Muscle of arm (tissue), 12 donors: Measurements from ENCODE around the gene CYTH1. TPM values are rescaled to one million over a fixed set of nuclear protein-coding genes. Genes with fewer than 3 reads are reported as not detected.
A peak's percentile ranks its signal among the peaks of the same experiment; 100 is the strongest.
"Not testable (repeated sequence)": the region's sequence is repeated elsewhere in the genome, so short reads cannot be mapped to it uniquely, and the experiment has no call there.

Experiments used
- DNase-seq: peaks from one replicate; pipeline ENCODE4 v3.0.0-alpha.2; 2013
- polyA plus RNA-seq, 12 donors: library from polyadenylated mRNA; unstranded; fragments of 120-200 nt; gene quantifications; one replicate each; pipeline ENCODE4 v1.2.1, GENCODE V29; 2013; ENCODE audit not compliant: insufficient read length in 12 of 12

The CYTH1 gene
- polyA plus RNA-seq, 12 donors: 18.7 to 48.9 (median 24.0) TPM; not detected in 1

DNA sequence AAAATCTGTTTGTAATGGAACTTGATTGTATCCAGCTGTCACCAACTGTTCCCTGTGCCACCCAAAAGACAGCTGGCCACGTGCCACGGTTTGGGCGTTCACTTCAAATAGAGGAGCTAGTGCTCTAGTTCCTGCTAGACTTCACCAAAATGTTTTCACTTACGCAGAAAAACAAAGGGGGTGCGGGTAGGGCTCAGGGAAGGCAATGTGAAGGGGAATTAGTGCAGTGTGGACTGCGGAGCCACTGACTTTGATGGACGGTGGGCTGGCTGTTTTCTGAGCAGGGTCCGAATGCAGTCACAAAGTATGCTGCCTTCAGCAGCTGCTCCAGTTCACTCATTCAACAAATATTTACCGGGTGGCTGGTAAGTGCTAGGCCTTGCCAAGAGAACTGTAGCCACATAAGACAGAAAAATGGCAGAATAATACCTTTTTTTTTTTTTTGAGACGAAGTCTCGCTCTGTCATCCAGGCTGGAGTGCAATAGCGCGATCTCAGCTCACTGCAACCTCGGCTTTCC lies 7.6 kb upstream of the CYTH1 start:
- peak; percentile 53 for DNase-seq

DNA sequence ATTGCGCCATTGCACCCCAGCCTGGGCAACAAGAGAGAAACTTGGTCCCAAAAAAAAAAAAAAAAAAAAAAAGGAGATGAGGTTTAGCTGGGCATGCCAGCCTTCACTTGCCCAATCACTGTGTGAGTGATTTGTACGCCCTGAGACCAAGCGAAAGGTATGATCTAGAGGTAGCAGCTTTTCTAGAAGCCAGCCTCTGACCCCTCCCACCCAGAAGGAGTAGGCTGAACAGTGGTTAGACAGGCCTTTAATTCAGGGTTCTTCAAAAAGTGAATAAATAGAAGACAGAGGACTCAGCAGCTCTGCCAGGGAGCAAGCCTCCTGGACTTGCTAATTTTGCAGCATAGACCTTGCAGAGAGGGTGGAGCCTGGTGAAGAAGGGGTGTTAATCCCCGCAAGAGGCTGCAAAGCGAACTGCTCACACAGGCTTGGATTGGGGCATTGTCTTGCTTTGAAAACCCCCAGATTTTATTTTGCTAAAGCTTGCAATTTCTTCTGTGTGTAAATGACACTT lies 7.1 kb upstream of the CYTH1 start:
- DNase-seq: no peak

- no peak for DNase-seq
Measured at GRCh38 chr17:78788451-78788850, 6.4 kb upstream of the CYTH1 start.

DNA sequence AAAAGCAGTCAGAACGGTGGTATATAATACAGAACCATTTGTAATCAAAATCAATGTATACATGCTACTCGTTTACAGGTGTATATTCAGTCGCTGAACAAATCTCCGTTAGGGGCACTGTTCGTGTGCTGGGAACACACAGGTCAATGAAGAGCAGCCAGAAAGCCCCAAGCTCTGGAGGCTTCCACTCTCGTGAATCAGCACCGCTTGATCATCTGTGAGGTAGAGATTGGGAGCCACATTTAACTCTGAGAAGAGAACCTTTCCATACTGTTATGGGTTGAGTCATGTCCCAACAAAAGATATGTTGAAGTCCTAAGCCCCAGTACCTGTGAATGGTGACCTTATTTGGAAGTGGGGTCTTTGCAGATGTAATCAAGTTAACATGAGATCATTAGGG lies 5.4 kb upstream of the CYTH1 start:
- DNase-seq: no peak

DNA sequence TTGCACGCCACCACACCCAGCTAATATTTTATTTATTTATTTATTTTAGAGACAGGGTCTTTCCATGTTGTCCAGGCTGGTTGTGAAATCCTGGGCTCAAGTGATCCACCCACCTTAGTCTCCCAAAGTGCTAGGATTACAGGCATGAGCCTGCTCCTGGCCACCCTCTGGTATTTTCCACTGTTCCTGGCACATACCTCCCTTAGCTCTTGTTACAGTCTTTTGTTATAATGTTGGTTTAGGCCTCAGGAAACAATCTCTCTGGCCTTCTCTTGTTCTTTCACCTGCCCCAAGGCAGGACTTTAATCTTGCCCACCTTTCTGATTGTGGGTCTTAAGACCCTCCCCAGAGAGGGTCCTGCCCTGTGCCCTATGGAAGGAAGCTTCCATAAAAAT lies 3.6 kb upstream of the CYTH1 start:
- no peak for DNase-seq

- no peak for DNase-seq
Measured at GRCh38 chr17:78785011-78785662, 3.1 kb upstream of the CYTH1 start.

DNA sequence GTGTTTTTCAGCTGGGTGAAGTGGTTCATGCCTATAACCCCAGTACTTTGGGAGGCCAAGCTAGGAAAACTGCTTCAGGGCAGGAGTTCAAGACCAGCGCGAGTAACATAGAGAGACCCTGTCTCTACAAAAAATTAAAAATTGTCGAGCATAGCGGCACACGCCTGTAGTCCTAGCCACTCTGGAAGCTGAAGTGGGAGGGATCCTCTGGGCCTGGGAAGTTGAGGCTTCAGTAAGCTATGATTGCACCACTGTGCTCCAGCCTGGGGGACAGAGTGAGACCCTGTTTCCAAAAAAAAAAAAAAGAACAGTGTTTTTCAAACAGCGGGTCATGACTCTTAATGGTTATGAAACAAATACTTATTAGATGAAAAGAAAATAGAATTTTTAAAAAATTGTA lies 2.3 kb upstream of the CYTH1 start:
- DNase-seq: no peak

DNA sequence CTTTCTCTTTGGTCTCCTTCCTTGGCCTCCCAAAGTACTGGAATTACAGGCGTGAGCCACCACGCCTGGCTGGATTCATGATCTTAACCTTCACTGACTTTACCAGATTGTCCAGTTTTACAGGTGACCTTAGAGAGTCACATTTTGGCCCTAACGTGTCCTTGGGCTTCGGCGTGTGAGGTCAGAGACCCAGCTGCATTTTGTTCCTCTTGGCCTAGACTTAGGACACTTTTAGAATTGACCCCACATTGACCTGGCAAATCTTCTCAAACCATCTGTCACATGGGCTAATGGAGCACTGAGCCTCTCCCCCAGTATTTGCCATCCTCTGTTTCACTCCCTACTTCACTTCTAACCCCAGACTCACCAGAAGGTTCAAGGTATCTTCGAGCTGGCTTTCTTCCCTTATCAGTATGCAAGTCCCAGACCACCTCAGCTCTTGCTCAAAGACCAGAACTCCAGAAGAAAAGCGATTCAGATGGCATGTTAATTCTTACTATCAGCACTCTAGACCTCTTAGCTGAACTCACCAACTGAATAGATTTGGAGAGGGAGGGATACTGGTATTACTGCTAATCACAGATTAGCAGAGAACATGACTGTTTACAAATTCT lies 1.7 kb upstream of the CYTH1 start:
- no peak for DNase-seq

- DNase-seq: no peak
Measured at GRCh38 chr17:78781104-78781892, 775 bp downstream of the CYTH1 start.

GRCh38 chr17:78780335-78780734 lies 1.7 kb downstream of the CYTH1 start:
- no peak for DNase-seq

DNA sequence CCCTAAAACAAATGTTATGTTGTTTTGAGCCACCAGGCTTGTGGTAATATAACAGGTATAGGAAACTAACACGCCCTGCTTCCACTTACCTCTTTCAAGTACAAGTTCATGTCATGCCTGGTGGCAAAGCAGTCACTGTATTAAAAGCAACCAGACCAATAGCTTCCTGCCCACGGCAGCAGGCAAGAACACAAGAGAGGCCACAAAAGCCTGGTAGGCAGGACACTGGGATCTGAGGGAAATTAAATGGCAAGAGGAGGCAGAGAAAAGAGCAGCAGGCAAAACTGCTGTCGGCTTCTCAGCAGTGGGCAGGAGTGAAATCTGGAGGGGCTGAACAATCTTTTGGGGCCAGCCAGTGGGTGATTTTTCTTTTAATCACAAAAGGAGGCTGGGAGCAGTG lies 2.2 kb downstream of the CYTH1 start:
- no peak for DNase-seq

DNA sequence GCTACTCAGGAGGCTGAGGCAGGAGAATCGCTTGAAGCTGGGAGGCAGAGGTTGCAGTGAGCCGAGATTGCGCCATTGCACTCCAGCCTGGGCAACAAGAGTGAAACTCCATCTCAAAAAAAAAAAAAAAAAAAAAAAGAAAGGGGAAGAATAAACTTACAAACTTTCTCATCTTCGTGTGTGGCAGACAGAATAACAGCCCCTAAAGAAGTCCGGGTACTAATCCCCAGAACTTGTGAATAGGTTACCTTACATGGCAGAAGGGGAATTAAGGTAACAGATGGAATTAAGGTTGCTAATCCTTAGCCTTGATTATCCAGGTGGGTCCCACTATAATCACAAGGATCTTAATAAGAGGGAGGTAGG lies 2.8 kb downstream of the CYTH1 start:
- not testable (repeated sequence) for DNase-seq

- no peak for DNase-seq
Measured at GRCh38 chr17:78777881-78778280, 4.2 kb downstream of the CYTH1 start.

DNA sequence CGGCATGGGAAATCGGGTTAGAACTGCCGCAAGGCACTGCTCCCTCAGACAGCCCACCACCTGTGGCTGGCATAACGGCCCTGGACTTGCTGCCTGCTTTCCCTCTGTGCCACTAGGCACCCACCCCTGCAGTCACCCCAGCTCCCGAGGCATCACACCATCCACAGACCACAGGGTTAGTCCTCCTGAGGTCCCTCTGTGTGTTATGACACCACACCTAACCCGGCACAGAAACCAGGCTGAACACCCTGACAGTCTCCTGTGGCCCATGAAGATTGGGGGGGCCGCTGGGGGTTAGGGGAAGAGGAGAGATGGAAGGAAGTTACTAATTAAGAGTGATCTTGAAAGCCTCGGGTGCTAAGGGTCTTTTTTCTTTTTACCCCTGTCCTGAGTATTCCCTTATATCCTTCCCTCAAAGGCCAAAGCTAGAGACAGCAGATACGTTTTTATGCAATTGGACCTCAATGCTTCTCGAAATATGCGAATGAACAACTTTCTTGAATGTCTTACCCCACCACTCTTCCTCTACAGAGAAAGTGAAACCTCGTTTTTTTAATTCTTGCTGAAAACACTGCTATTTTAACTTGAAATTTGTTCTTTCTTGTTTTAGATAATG lies 7.0 kb downstream of the CYTH1 start:
- no peak for DNase-seq

- DNase-seq: no peak
Measured at GRCh38 chr17:78774453-78774852, 7.6 kb downstream of the CYTH1 start.

DNA sequence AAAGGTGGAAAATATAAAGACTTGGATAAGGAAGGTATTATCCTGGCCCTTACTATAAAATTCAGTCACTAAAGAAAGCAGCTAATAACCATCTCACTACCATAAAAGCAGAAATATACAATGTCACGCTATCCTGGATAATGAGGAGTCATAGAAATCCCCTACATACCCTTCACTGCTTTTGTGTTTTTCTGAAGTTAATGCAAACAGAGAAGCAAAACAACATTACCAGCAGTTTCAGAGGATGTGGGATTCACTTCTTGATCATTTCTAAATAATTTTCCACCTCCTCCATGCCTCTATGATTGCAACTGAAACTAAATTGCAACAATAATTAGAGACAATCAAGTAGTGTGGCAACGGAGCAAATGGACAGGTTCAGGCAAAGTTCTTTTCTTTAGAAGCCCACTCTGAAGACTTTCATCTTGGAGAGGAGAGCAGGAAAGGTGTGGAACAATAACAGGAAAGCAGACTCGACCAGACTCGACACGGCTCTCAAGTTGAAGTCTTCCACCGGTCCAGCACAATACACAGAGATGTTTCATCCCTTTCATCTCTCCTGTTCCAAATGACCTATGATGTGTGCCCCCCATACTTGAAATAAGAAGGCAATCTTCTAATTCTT lies 10.2 kb downstream of the CYTH1 start:
- DNase-seq: no peak

DNA sequence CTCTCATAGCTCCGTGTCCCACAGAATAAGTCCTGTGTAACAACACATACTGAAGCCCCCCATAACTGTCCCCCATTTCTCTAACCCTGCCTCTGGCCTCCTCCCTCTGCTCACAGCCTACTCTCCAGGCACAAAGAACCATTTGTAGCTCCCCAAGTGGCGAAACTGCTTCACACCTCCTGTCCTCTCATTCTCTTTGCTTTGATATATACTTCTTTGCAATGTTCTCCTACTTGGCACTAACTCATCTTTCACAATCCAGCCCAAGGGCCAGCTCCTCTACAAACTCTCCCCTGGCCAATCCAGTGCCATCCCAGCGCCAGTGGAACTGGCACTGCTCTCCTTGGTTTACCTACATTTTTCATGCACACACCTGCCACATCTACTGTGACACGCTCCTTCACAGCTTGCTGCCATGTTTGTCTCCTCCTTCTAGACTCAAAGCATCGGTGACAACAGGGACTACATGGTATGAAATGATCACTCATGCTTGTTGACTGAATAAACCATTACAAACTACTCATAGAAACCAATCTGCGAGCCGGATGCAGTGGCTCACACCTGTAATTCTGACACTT lies 12.8 kb downstream of the CYTH1 start:
- no peak for DNase-seq

DNA sequence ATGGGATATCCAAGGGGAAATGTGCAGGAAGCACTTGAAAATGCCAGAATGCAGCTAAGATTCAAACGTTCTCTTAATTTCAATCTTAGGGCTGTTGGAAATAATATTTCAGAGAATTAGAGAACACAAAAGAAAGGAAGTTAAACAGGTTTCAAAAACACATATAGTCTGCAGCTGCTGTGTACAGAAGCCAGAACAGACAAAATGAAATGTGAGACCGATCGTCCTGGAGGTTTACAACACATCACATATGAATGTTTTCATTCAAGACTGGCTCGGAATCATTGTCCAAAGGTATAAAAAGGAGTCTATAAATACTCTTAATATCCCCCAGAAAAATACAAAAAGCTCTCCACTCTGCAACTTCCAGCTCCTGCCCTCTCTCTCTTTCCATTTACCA lies 14.3 kb downstream of the CYTH1 start:
- DNase-seq: no peak

DNA sequence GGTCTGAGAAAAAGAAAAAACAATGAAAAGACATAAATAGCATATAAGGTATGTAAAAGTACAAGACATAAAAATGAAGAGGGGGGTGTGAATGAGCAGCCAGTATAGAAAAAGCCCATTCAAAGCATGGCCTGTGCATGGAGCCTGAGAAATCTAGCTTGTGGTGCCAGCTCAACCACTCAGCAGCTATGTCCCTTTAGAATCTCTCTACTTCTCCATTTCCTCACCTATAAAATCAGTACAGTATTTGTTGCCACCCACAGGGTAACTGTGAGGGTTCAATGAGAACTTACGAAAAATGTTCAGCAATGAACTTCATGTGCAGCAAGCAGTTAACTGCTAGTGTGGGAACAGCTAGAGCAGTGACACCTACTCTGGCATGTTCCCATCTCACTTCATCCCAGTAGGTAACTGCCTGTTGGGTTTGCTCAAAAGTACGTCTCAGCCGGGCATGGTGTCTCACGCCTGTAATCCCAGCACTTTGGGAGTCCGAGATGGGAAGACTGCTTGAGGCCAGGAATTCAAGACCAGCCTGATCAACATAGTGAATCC lies 15.3 kb downstream of the CYTH1 start:
- no peak for DNase-seq

DNA sequence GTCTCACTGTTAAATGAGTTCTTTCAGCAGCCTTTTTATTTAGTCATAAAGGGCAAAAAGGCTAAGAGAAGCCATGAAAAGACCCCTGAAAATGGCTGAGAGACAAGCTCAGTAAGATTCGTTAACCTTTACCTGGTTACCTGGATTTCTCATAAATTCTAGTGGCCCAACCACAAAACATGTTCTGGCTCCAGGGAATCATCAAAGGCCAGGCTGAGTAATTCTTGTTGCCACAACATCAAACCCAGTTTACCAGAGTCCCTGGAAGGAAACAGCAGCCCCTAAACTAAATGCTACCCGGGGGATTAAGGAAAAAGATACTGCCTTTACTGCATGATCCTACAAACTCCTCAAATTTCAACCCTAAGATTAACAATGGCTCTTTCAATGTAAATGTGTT lies 15.8 kb downstream of the CYTH1 start:
- no peak for DNase-seq

DNA sequence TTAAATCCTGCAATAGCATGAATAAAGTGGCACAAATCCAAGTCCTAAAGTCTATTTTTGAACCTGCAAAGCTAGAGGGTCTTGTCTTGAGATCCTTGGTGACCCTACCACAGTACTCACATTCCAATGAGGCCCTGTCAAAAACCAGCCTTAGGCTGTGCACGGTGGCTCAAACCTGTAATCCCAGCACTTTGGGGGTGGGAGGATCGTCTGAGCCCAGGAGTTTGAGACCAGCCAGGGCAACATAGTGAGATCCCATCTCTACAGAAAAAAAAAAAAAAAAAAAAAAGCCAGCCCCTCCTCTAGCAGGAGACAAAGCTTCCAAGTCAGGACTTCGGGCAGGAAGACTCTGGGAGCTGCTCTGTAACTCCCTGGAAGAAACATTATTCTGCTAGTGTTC lies 16.3 kb downstream of the CYTH1 start:
- no peak for DNase-seq
